ENCODE data around the gene BNIP3. TPM values are rescaled to one million over a fixed set of nuclear protein-coding genes. Genes with fewer than 3 reads are reported as not detected.

Gene BNIP3
- total and polyA plus RNA-seq, 2 donors (not counting 3 experiments of a cell fraction or from before 2014, with no cell fraction given), result 51.4 to 53.3 TPM

- BruUV-seq (replicated peaks), result no TSS peak
- ChIA-PET CTCF (interaction anchor here (1.0 to 4.0 kb wide), 2 partner anchors 35 to 41 kb away, joined by 4 to 49 read pairs; no protein-coding TSS in a partner anchor), POLR2A (interaction anchor here (1.0 to 1.1 kb wide), 2 partner anchors 34 to 81 kb away, joined by 3 read pairs; partner anchors contain the start of gene PPP2R2D)
- Histone ChIP-seq H3K27me3 (ENCODE audit: control insufficient read depth in 2 of 2, insufficient read depth in 2 of 2, low read length in 2 of 2) (no peaks in the 10 kb centered on the region), H3K4me3 (replicated peaks in 1 of 3; ENCODE audit: insufficient read depth in 1 of 3, low read depth in 1 of 3, low read length in 3 of 3) (peak overlapping the region; percentile 32 to 60 (median 52)), H3K9me3 (replicated peaks; ENCODE audit: control insufficient read depth, insufficient read depth, low read length) (no peaks in the 10 kb centered on the region), H4K20me1 (replicated peaks; ENCODE audit: control insufficient read depth, extremely low read depth, insufficient read depth, low read length) (no peaks in the 10 kb centered on the region), H3K4me1 (ENCODE audit: control insufficient read depth, extremely low read depth, insufficient read depth, low read length) (peaks cover 24% of the 10 kb centered on the region), H2AFZ (ENCODE audit: low read depth, low read length) (peak overlapping the region; percentile 86), H3K36me3 (ENCODE audit: control insufficient read depth in 2 of 2, extremely low read depth in 1 of 2, insufficient read depth in 2 of 2, low read length in 2 of 2) (no peaks in the 10 kb centered on the region), H3K4me2 (ENCODE audit: insufficient read depth, low read length) (peak overlapping the region; percentile 60), H3K27ac (ENCODE audit: insufficient read depth, low read depth, low read length) (peak overlapping the region; percentile 18), H3K9ac (replicated peaks; ENCODE audit: extremely low read depth, insufficient read depth, low read length) (peak overlapping the region; percentile 63), H3K9me1 (replicated peaks; ENCODE audit: control insufficient read depth, extremely low read depth, insufficient read depth, low read length) (no peaks in the 10 kb centered on the region), H3K79me2 (ENCODE audit: control insufficient read depth, insufficient read depth, low read length) (peaks cover 38% of the 10 kb centered on the region)
- TF ChIP-seq MYC (IDR thresholded peaks at IDR 0.05; ENCODE audit: low read depth, low read length) (no peak), EZH2 (IDR thresholded peaks at IDR 0.05; ENCODE audit: borderline replicate concordance, low read depth, low read length, severe bottlenecking) (no peak), GATA2 (IDR thresholded peaks at IDR 0.05; ENCODE audit: insufficient read depth, insufficient read length, low read depth, low read length) (no peak), POLR2A (IDR thresholded peaks at IDR 0.05; ENCODE audit: low read depth, low read length) (no peak), MAX (IDR thresholded peaks at IDR 0.05; ENCODE audit: insufficient read depth, insufficient read length) (no peak), CTCF (IDR thresholded peaks at IDR 0.05; ENCODE audit: extremely low read depth in 1 of 2, insufficient read depth in 1 of 2, low read depth in 1 of 2, low read length in 2 of 2) (no peak), JUN (IDR thresholded peaks at IDR 0.05; ENCODE audit: borderline replicate concordance, insufficient read depth, insufficient read length, low read depth) (no peak), POLR2AphosphoS5 (IDR thresholded peaks at IDR 0.05; ENCODE audit: insufficient read depth, low read depth, low read length) (no peak), FOS (IDR thresholded peaks at IDR 0.05; ENCODE audit: borderline replicate concordance, insufficient read depth, low read length) (no peak)
- intact Hi-C loops (cut with micrococcal nuclease), result no loop called here
- FAIRE-seq (no peak), DNase-seq (ENCODE audit: low read depth, low spot score) (no peak)
- dilution Hi-C loops (cut with MboI; ENCODE audit: extremely low pct_ligation_motif_present, low sequenced_read_pairs), result no loop called here
Measured at GRCh38 chr10:131982185-131982756, 548 bp upstream of the BNIP3 start.

All from endothelial cell of umbilical vein (primary cell).